Skeletal muscle satellite cell (primary cell): Measurements from ENCODE around the gene PAPSS2.
"Not testable (repeated sequence)": the region's sequence is repeated elsewhere in the genome, so short reads cannot be mapped to it uniquely, and the experiment has no call there.

Source experiments
- H3K27me3 ChIP-seq: 2 replicates; pipeline ENCODE4 v1.7.0; 2013; ENCODE audit warnings: low read length; ENCODE audit not compliant: control insufficient read depth, insufficient read depth
- H3K36me3 ChIP-seq: 2 replicates; pipeline ENCODE4 v1.7.0; 2013; ENCODE audit warnings: mild to moderate bottlenecking, control low read depth, low read length; ENCODE audit not compliant: insufficient read depth
- H3K4me1 ChIP-seq: 2 replicates; pipeline ENCODE4 v1.7.0; 2013; ENCODE audit warnings: low read length; ENCODE audit not compliant: control insufficient read depth, insufficient read depth
- H3K4me2 ChIP-seq: 2 replicates; pipeline ENCODE4 v1.7.0; 2013; ENCODE audit warnings: mild to moderate bottlenecking, low read length
- H3K4me3 ChIP-seq: 2 replicates; pipeline ENCODE4 v1.7.0; 2013; ENCODE audit warnings: low read length
- H3K9ac ChIP-seq: 2 replicates; pipeline ENCODE4 v1.7.0; 2013; ENCODE audit warnings: mild to moderate bottlenecking, low read depth, low read length, moderate library complexity
- H3K9me3 ChIP-seq: replicated peaks from 2 replicates; pipeline ENCODE4 v1.7.0; 2013; ENCODE audit warnings: mild to moderate bottlenecking, control low read depth, low read length

PAPSS2 gene

DNA sequence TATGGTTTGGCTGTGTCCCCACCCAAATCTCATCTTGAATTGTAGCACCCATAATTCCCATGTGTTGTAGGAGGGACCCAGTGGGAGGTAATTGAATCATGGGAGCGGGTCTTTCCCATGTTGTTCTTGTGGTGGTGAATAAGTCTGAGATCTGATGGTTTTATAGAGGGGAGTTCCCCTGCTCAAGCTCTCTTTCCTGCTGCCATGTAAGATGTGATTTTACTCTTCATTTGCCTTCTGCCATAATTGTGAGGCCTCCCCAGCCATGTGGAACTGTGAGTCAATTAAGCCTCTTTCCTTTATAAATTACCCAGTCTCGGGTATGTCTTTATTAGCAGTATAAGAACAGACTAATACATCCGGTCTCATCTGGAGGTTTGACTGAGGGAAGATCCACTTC lies 15.2 kb upstream of the PAPSS2 start:
- H3K9me3 ChIP-seq, H3K27me3 ChIP-seq, H3K36me3 ChIP-seq, H3K4me3 ChIP-seq, H3K4me1 ChIP-seq, H3K9ac ChIP-seq, H3K4me2 ChIP-seq: not testable (repeated sequence)

DNA sequence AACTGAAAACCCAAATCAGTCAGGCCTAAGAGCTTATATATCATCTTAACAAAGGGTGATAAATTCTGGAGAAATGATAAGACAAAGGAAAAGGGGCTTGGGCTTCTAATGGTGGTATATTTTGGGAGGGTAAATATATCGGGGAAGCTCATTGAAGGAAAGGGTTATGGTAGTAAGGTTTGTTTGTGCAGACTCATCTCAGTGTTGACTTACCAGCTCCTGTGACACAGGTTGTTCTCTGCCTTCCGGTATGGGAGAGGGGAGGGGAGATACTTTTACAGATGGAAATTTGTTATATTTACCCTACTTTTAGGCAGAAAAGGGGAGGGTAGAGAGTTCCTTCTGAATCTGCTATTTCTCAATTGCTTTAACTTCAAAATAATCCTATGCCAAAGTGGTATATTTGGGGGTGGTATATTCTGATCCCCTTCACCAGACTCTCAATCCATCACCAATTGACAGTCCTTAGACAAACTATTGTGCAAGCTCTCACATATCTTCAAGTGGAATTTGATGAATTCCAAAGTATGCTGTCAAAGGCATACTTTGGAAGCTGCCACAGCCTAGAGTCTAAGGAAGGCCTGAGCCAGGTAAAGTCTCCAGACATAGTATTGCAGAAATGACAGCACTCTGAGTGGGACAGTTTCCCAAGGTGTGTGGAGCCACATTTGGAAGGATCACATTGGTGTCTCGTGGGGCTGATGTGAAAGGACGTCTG lies 13.3 kb upstream of the PAPSS2 start:
- H3K27me3 ChIP-seq: no peaks in the 10 kb centered on the region
- no peaks in the 10 kb centered on the region for H3K9me3 ChIP-seq
- no peak overlapping the region for H3K4me2 ChIP-seq
- H3K9ac ChIP-seq: no peak overlapping the region
- H3K4me3 ChIP-seq: no peak overlapping the region
- H3K4me1 ChIP-seq: no peaks in the 10 kb centered on the region
- H3K36me3 ChIP-seq: no peaks in the 10 kb centered on the region

DNA sequence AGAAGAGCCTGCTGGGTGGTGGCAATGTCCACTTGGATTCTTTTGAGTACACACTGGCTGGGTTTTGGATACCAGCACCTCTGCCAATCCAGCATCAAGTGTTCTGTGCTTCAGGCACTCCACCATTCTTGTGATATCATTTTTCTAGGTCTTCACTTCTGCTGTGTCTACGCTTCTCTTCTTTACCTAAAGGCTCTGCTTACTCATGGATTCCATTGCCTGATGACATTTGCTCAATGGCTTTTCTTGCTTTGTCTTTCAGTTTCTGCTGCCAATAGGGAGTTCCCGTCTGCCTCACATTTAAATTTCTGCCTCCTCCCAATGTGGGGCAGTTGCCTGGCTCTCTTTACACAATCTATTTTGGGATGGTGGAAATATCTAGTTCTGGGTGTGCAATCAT lies 12.7 kb upstream of the PAPSS2 start:
- Histone ChIP-seq H3K4me1 (no peaks in the 10 kb centered on the region), H3K4me3 (no peak overlapping the region), H3K27me3 (no peaks in the 10 kb centered on the region), H3K9me3 (no peaks in the 10 kb centered on the region), H3K36me3 (no peaks in the 10 kb centered on the region), H3K4me2 (no peak overlapping the region), H3K9ac (no peak overlapping the region)

DNA sequence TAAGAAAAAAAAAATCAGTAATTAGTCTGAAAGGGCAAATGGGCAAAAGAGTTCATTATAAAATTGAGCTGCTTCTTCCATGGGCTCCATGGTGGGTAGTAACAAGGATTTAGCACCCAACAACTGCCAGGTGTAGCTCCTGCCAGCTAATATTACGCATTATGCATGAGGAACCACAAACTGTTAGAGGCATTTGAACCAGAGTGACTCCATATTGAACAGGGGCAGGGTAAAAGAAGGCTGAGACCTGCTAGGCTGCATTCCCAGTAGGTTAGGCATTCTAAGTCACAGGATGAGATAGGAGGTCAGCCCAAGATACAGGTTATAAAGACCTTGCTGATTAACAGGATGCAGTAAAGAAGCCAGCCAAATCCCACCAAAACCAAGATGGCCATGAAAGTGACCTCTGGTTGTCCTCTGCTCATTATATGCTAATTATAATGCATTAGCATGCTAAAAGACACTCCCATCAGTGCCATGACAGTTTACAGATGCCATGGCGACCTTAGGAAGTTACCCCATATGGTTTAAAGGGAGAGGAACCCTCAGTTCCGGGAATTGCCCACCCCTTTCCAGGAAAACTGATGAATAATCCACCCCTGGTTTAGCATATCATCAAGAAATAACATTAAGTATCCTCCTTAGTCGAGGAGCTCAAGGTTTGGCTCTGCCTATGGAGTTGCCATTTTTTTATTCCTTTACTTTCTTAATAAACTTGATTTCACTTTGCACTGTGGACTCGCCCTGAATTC lies 8.7 kb upstream of the PAPSS2 start:
- Histone ChIP-seq H3K27me3 (no peaks in the 10 kb centered on the region), H3K9me3 (no peaks in the 10 kb centered on the region), H3K4me1 (no peaks in the 10 kb centered on the region), H3K4me2 (no peak overlapping the region), H3K4me3 (no peak overlapping the region), H3K36me3 (no peaks in the 10 kb centered on the region), H3K9ac (no peak overlapping the region)

DNA sequence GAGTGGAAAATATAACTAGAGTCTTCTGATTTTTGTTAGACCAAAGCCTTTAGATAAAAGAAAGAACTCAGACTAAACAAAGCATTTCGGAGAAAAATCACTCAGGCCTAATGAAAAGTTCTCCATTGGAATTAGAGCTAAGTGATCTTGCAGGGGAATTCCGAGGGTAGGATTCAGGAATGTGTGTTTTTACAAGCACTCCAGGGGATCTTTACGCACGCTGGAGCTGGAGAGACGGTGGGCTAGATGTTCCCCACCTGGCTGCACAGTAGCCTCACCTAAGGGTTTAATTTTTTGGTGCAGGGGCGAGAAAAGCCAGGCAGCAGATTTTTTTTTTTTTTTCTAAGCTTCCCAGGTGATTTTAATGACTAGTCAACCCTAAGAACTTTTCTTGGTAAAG lies 7.9 kb upstream of the PAPSS2 start:
- Histone ChIP-seq H3K36me3 (no peaks in the 10 kb centered on the region), H3K9me3 (no peaks in the 10 kb centered on the region), H3K4me1 (peaks cover 3% of the 10 kb centered on the region), H3K4me2 (no peak overlapping the region), H3K9ac (no peak overlapping the region), H3K27me3 (no peaks in the 10 kb centered on the region), H3K4me3 (no peak overlapping the region)

DNA sequence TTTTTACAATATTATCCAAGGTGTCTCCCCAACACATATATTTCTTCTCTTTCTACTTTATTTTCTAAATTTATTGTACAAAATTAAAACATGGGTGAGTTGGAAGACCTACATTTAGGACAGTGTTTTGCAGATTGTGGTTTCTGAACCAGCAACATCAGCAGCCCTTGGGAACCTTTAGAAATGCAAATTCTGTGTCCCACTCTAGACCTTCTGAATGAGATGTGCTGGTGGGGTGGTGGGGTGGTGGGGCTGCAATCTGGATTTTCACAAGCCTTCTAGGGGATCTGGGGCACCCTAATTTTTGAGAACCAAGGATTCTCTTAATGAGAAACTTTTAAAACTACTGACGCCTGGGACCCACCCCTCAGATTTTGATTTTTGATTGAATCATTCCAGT lies 7.4 kb upstream of the PAPSS2 start:
- no peaks in the 10 kb centered on the region for H3K36me3 ChIP-seq
- no peak overlapping the region for H3K9ac ChIP-seq
- no peak overlapping the region for H3K4me3 ChIP-seq
- H3K27me3 ChIP-seq: no peaks in the 10 kb centered on the region
- H3K4me2 ChIP-seq: no peak overlapping the region
- H3K4me1 ChIP-seq: peaks cover 7% of the 10 kb centered on the region
- H3K9me3 ChIP-seq: no peaks in the 10 kb centered on the region

DNA sequence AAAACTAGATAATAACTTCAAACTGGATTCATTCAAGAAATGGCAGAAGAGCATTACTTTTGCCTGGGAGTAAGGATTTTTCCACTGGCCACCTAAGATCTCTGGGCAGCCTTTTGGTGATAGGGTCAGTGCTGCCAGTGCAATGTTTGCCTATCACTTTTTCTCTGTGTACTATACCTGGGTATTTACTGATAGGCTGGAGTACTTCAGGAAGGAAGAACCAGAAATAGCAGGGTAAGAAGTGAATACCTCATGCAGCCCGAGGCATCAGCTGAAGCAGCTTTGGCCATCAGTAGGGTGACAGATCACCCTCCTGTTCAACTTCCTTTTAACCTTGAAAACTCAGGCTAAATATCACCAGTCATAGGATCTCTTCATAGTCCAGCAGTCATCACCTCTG lies 5.5 kb upstream of the PAPSS2 start:
- Histone ChIP-seq H3K9me3 (no peaks in the 10 kb centered on the region), H3K4me1 (peaks cover 15% of the 10 kb centered on the region), H3K4me2 (no peak overlapping the region), H3K27me3 (no peaks in the 10 kb centered on the region), H3K36me3 (no peaks in the 10 kb centered on the region), H3K9ac (no peak overlapping the region), H3K4me3 (no peak overlapping the region)

DNA sequence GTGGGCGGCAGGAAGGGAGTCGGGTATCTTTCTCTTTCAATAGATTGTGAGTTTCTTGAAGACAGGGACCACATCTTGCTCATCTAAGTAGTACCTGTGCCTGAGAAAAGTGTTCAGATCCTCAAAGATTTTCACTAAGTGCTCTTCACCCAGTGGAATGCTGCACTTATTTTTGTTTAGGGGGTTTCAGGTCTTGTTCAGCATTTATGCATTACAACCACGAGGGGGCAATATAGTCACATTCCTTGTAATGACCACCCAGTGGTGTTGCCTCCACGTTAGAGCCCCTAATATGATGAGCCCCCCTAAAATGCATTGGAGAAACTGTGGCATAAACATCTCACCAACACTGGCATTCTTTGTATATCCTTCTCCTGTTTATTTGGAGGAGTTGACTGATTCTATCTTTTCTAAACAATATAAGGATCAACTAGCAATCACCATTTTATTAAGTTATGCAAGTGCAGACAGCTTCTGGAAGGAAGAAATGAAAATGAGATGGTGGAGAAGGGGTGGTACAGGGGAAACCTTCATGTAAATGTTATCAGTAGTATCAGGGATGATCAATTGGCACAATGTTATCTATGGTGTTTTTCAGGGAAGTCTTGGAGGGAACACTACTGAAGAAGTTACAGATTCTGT lies 3.1 kb upstream of the PAPSS2 start:
- Histone ChIP-seq H3K4me3 (no peak overlapping the region), H3K4me1 (peaks cover 25% of the 10 kb centered on the region), H3K9me3 (no peaks in the 10 kb centered on the region), H3K36me3 (no peaks in the 10 kb centered on the region), H3K9ac (peak overlapping the region; percentile 12), H3K27me3 (no peaks in the 10 kb centered on the region), H3K4me2 (peak overlapping the region; percentile 37)

DNA sequence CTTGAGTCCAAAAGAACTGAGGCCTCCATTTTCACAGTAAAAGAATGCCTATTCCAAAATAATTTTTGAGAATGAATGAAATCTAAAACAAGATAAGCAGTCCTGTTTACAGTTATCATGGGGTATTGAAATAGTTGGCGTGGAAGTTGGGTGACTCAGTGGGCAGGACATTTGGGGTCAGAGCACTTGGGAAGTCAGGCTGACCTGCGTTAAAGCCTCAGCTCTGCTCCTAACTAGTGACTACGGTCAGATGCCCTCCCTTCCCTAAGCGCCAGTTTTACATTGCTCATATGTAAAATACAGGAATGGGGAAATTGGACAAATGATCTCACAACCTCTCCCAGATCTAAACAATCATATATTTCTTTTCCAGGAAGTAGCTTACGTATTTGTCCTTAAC lies 2.3 kb upstream of the PAPSS2 start:
- Histone ChIP-seq H3K4me2 (peak overlapping the region; percentile 37), H3K4me3 (no peak overlapping the region), H3K9me3 (no peaks in the 10 kb centered on the region), H3K27me3 (no peaks in the 10 kb centered on the region), H3K36me3 (no peaks in the 10 kb centered on the region), H3K4me1 (peaks cover 33% of the 10 kb centered on the region), H3K9ac (peak overlapping the region; percentile 12)

DNA sequence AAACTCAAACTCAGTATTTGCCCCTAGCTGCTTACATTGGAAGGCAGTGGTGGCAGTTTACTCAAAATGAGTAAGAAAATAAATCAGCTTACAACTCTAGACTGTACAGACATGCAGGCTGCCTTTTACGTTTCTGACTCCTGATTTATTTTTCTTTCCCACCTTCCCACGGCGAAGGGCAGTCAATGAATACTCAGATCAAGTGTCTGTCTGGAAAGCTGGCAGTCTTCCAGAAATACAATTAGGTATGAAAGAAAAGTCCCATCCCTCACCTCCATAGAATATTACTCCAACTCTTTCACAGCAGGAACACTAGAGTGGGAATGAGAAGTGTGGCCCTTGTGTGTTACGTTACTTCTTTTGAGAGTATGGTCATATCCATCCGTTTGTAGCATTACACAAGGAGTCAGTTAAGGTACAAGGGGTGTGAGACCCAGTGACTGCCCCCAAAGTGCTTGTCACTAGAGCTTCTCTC lies 1.3 kb upstream of the PAPSS2 start:
- peaks cover 38% of the 10 kb centered on the region for H3K4me1 ChIP-seq
- H3K36me3 ChIP-seq: no peaks in the 10 kb centered on the region
- no peak overlapping the region for H3K4me3 ChIP-seq
- H3K4me2 ChIP-seq: no peak overlapping the region
- no peaks in the 10 kb centered on the region for H3K9me3 ChIP-seq
- no peaks in the 10 kb centered on the region for H3K27me3 ChIP-seq
- H3K9ac ChIP-seq: no peak overlapping the region

DNA sequence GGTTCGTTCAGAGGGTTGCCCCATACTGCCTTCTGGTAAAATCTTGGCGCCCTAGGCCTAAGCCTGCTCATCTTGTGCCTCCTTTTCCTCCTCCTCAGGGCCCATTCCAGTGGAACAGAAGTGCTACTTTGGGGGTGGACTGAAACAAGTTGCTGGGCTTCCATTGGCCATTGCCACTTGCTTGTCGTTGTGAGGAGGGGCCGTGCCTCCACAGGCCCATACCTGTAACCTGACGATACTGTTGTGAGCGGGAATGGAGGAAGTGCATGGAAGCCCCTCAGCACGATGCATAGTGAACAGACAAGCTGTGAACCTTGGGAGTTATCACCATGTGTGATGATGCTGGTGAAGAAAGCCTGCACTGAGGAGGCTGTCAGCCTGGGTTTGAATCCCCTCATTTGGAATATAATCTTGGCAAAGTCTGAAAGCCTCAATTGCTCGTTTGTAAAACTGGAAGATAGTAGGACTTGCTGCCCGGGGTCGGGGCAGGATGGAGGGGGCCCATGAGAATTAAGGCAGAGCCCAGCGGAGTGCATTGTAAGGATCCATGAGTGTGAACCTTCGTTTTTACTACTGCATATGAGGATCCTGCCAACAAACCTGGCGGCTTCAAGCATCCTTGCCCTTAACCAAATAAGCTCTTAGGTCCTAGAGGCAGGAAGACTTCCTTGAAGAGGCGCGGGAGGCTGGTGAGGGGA lies 671 bp upstream of the PAPSS2 start:
- Histone ChIP-seq H3K9ac (peak overlapping the region; percentile 83), H3K9me3 (no peaks in the 10 kb centered on the region), H3K4me1 (peaks cover 38% of the 10 kb centered on the region), H3K36me3 (no peaks in the 10 kb centered on the region), H3K4me3 (peak overlapping the region; percentile 83), H3K4me2 (peak overlapping the region; percentile 97), H3K27me3 (no peaks in the 10 kb centered on the region)
